GM18519 (cell line): ENCODE measurements around the gene OSR1.
"Not testable (repeated sequence)": the region's sequence is repeated elsewhere in the genome, so short reads cannot be mapped to it uniquely, and the experiment has no call there.

ENCODE experiments used
- ATAC-seq: cut with Tn5 transposase; IDR thresholded peaks from one replicate; pipeline ENCODE4 v1.9.1; 2021; ENCODE audit warnings: mild to moderate bottlenecking, moderate library complexity; ENCODE audit not compliant: unreplicated experiment, low FRiP score

Gene OSR1

GRCh38 chr2:19337202-19337601 lies 21.2 kb downstream of the OSR1 start:
- no peak for ATAC-seq

- ATAC-seq, result no peak
Observed at GRCh38 chr2:19336781-19337180, 21.6 kb downstream of the OSR1 start.

GRCh38 chr2:19332503-19332902 lies 25.9 kb downstream of the OSR1 start:
- no peak for ATAC-seq

- no peak for ATAC-seq
Observed at GRCh38 chr2:19331450-19331849, 27.0 kb downstream of the OSR1 start.

- ATAC-seq, result no peak
Observed at GRCh38 chr2:19330436-19330835, 28.0 kb downstream of the OSR1 start.

GRCh38 chr2:19329445-19329844 lies 29.0 kb downstream of the OSR1 start:
- no peak for ATAC-seq

GRCh38 chr2:19327496-19327895 lies 30.9 kb downstream of the OSR1 start:
- ATAC-seq, result no peak

GRCh38 chr2:19321946-19322345 lies 36.5 kb downstream of the OSR1 start:
- no peak for ATAC-seq

- no peak for ATAC-seq
Observed at GRCh38 chr2:19320813-19321212, 37.6 kb downstream of the OSR1 start.

- ATAC-seq, result no peak
Observed at GRCh38 chr2:19319698-19320097, 38.7 kb downstream of the OSR1 start.

- ATAC-seq, result no peak
Observed at GRCh38 chr2:19319064-19319463, 39.4 kb downstream of the OSR1 start.

GRCh38 chr2:19313553-19313952 lies 44.9 kb downstream of the OSR1 start:
- ATAC-seq, result no peak

GRCh38 chr2:19312949-19313348 lies 45.5 kb downstream of the OSR1 start:
- ATAC-seq, result peak; percentile 95

GRCh38 chr2:19306065-19306464 lies 52.4 kb downstream of the OSR1 start:
- ATAC-seq, result not testable (repeated sequence)

GRCh38 chr2:19305400-19306055 lies 52.9 kb downstream of the OSR1 start:
- not testable (repeated sequence) for ATAC-seq

GRCh38 chr2:19301706-19302105 lies 56.7 kb downstream of the OSR1 start:
- ATAC-seq, result no peak
